ENCODE measurements around the gene CD79A.

CD79A gene

GRCh38 chr19:41849067-41849466 is 28.0 kb upstream of the CD79A start:
- no peaks in the 10 kb centered on the region for H3K9me3 ChIP-seq (ENCODE audit: control insufficient read depth in 2 of 2, low read length in 2 of 2)
- no peak overlapping the region for H3K4me3 ChIP-seq (ENCODE audit: low read length in 2 of 2)
- no peaks in the 10 kb centered on the region for H3K36me3 ChIP-seq (ENCODE audit: control insufficient read depth in 2 of 2, insufficient read depth in 2 of 2, low read length in 2 of 2)
- H3K4me1 ChIP-seq (ENCODE audit: control insufficient read depth in 2 of 2, insufficient read depth in 2 of 2, low read length in 2 of 2) = no peaks in the 10 kb centered on the region
- no peak overlapping the region for H3K27ac ChIP-seq (ENCODE audit: low read depth in 2 of 2, low read length in 2 of 2)
- no peak overlapping the region for H3K9ac ChIP-seq (ENCODE audit: low read depth in 1 of 2, low read length in 2 of 2)
- H3K27me3 ChIP-seq (ENCODE audit: control insufficient read depth in 2 of 2, insufficient read depth in 2 of 2, low read length in 2 of 2) = peaks cover 0 to 8% of the 10 kb centered on the region in 2 donors

- Histone ChIP-seq H3K4me1 (ENCODE audit: control insufficient read depth in 2 of 2, insufficient read depth in 2 of 2, low read length in 2 of 2) (no peaks in the 10 kb centered on the region), H3K4me3 (ENCODE audit: low read length in 2 of 2) (no peak overlapping the region), H3K27me3 (ENCODE audit: control insufficient read depth in 2 of 2, insufficient read depth in 2 of 2, low read length in 2 of 2) (peaks cover 0 to 8% of the 10 kb centered on the region in 2 donors), H3K36me3 (ENCODE audit: control insufficient read depth in 2 of 2, insufficient read depth in 2 of 2, low read length in 2 of 2) (no peaks in the 10 kb centered on the region), H3K9me3 (ENCODE audit: control insufficient read depth in 2 of 2, low read length in 2 of 2) (no peaks in the 10 kb centered on the region), H3K9ac (ENCODE audit: low read depth in 1 of 2, low read length in 2 of 2) (no peak overlapping the region), H3K27ac (ENCODE audit: low read depth in 2 of 2, low read length in 2 of 2) (no peak overlapping the region)
Observed at GRCh38 chr19:41850381-41850780, 26.7 kb upstream of the CD79A start.

DNA sequence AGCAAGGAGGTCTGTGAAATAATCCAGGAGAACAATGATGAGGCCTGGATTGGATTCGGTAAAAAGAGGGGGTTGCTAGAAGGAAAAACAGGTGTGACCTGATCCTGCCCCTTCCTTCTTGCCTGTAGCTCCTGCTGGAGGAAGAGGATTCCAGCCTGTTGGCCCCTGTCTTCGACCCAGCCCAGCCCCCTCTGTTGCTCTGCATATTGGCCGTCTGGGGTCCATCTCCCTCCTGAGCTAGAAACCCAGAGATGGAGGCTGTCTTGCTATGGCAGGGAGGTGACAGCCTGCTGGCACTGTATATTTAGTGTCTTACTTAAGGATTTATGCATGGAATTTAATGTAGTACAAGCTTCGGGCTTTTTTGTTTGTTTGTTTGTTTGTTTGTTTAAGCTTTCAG is 25.6 kb upstream of the CD79A start:
- no peaks in the 10 kb centered on the region for H3K9me3 ChIP-seq (ENCODE audit: control insufficient read depth in 2 of 2, low read length in 2 of 2)
- H3K4me1 ChIP-seq (ENCODE audit: control insufficient read depth in 2 of 2, insufficient read depth in 2 of 2, low read length in 2 of 2) = no peaks in the 10 kb centered on the region
- no peak overlapping the region for H3K27ac ChIP-seq (ENCODE audit: low read depth in 2 of 2, low read length in 2 of 2)
- H3K9ac ChIP-seq (ENCODE audit: low read depth in 1 of 2, low read length in 2 of 2) = no peak overlapping the region
- H3K36me3 ChIP-seq (ENCODE audit: control insufficient read depth in 2 of 2, insufficient read depth in 2 of 2, low read length in 2 of 2) = no peaks in the 10 kb centered on the region
- peaks cover 0 to 8% of the 10 kb centered on the region in 2 donors for H3K27me3 ChIP-seq (ENCODE audit: control insufficient read depth in 2 of 2, insufficient read depth in 2 of 2, low read length in 2 of 2)
- no peak overlapping the region for H3K4me3 ChIP-seq (ENCODE audit: low read length in 2 of 2)

GRCh38 chr19:41853344-41853743 is 23.7 kb upstream of the CD79A start:
- H3K36me3 ChIP-seq (ENCODE audit: control insufficient read depth in 2 of 2, insufficient read depth in 2 of 2, low read length in 2 of 2) = no peaks in the 10 kb centered on the region

DNA sequence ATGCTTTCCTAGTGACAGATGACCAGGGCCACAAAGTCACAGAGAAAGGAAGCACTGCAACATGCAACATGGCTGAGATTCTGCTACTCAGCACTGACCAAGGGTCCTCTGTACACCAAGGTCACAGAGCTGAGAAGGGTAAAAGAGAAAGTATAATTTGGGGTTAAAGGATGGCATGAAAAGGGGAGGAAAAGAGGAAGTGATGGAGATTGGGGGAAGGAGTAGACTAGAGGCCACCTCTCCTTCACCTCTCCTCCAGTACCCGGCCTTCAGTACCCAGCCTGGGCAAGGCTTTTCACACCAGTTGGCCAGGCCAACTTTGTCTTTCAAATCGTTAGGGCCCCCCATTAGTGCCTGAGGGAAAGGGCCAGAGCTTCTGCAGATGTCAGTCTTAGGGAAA is 23.3 kb upstream of the CD79A start:
- H3K4me3 ChIP-seq (ENCODE audit: low read length in 2 of 2) = no peak overlapping the region

More at GRCh38 chr19:41853344-41853743, 23.7 kb upstream of the CD79A start:
- H3K27ac ChIP-seq (ENCODE audit: low read depth in 2 of 2, low read length in 2 of 2) = no peak overlapping the region
- H3K9ac ChIP-seq (ENCODE audit: low read depth in 1 of 2, low read length in 2 of 2) = no peak overlapping the region
- H3K9me3 ChIP-seq (ENCODE audit: control insufficient read depth in 2 of 2, low read length in 2 of 2) = no peaks in the 10 kb centered on the region
- no peaks in the 10 kb centered on the region for H3K4me1 ChIP-seq (ENCODE audit: control insufficient read depth in 2 of 2, insufficient read depth in 2 of 2, low read length in 2 of 2)
- no peak overlapping the region for H3K4me3 ChIP-seq (ENCODE audit: low read length in 2 of 2)
- H3K27me3 ChIP-seq (ENCODE audit: control insufficient read depth in 2 of 2, insufficient read depth in 2 of 2, low read length in 2 of 2) = peaks cover 0 to 6% of the 10 kb centered on the region in 2 donors

DNA sequence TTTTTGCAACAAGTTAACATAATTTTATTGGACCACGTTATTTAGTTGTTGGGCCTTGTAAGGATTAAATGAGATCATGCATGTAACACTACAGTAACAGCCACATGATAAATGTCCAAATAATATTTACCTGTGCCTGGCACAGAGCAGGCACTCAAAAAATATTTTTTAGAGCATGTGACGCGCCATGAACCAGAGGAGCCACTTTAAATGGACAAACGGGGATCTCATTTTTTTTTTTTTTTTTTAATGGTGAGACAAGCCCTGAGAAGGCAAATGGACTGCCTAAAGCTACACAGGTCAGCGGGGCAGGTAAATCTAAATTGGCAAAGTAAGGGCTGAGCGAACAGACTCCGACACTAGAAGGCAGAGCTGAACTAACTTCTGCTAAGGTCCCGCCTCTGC is 17.9 kb upstream of the CD79A start:
- peaks cover 28 to 31% of the 10 kb centered on the region in 2 donors for H3K4me1 ChIP-seq (ENCODE audit: control insufficient read depth in 2 of 2, insufficient read depth in 2 of 2, low read length in 2 of 2)
- H3K36me3 ChIP-seq (ENCODE audit: control insufficient read depth in 2 of 2, insufficient read depth in 2 of 2, low read length in 2 of 2) = peaks cover 26 to 28% of the 10 kb centered on the region in 2 donors
- no peaks in the 10 kb centered on the region for H3K9me3 ChIP-seq (ENCODE audit: control insufficient read depth in 2 of 2, low read length in 2 of 2)
- peak overlapping the region; percentile 49 to 53 for H3K9ac ChIP-seq (ENCODE audit: low read depth in 1 of 2, low read length in 2 of 2)
- H3K4me3 ChIP-seq (ENCODE audit: low read length in 2 of 2) = peak overlapping the region; percentile 89 to 97
- peak overlapping the region; percentile 98 to 99 for H3K27ac ChIP-seq (ENCODE audit: low read depth in 2 of 2, low read length in 2 of 2)
- no peaks in the 10 kb centered on the region for H3K27me3 ChIP-seq (ENCODE audit: control insufficient read depth in 2 of 2, insufficient read depth in 2 of 2, low read length in 2 of 2)

More for the DNA sequence above, 23.3 kb upstream of the CD79A start:
- no peaks in the 10 kb centered on the region for H3K9me3 ChIP-seq (ENCODE audit: control insufficient read depth in 2 of 2, low read length in 2 of 2)
- peaks cover 0 to 6% of the 10 kb centered on the region in 2 donors for H3K27me3 ChIP-seq (ENCODE audit: control insufficient read depth in 2 of 2, insufficient read depth in 2 of 2, low read length in 2 of 2)
- no peaks in the 10 kb centered on the region for H3K36me3 ChIP-seq (ENCODE audit: control insufficient read depth in 2 of 2, insufficient read depth in 2 of 2, low read length in 2 of 2)
- H3K4me1 ChIP-seq (ENCODE audit: control insufficient read depth in 2 of 2, insufficient read depth in 2 of 2, low read length in 2 of 2) = no peaks in the 10 kb centered on the region
- H3K9ac ChIP-seq (ENCODE audit: low read depth in 1 of 2, low read length in 2 of 2) = no peak overlapping the region
- no peak overlapping the region for H3K27ac ChIP-seq (ENCODE audit: low read depth in 2 of 2, low read length in 2 of 2)

GRCh38 chr19:41859618-41860418 is 17.3 kb upstream of the CD79A start, which contains the start of gene RPS19:
RPS19 (plus strand) TSS chr19:41860255; CDS start chr19:41860775, 520 bp downstream.
- peaks cover 30 to 36% of the 10 kb centered on the region in 2 donors for H3K4me1 ChIP-seq (ENCODE audit: control insufficient read depth in 2 of 2, insufficient read depth in 2 of 2, low read length in 2 of 2)
- peak within 1 kb of the TSS; percentile 98 to 99 for H3K27ac ChIP-seq (ENCODE audit: low read depth in 2 of 2, low read length in 2 of 2)
- peak within 1 kb of the TSS; percentile 89 to 97 for H3K4me3 ChIP-seq (ENCODE audit: low read length in 2 of 2)
- peaks cover 32 to 34% of the 10 kb centered on the region in 2 donors for H3K36me3 ChIP-seq (ENCODE audit: control insufficient read depth in 2 of 2, insufficient read depth in 2 of 2, low read length in 2 of 2)
- H3K27me3 ChIP-seq (ENCODE audit: control insufficient read depth in 2 of 2, insufficient read depth in 2 of 2, low read length in 2 of 2) = no peaks in the 10 kb centered on the region
- H3K9ac ChIP-seq (ENCODE audit: low read depth in 1 of 2, low read length in 2 of 2) = peak within 1 kb of the TSS; percentile 90 to 95
- H3K9me3 ChIP-seq (ENCODE audit: control insufficient read depth in 2 of 2, low read length in 2 of 2) = no peaks in the 10 kb centered on the region

- no peaks in the 10 kb centered on the region for H3K27me3 ChIP-seq (ENCODE audit: control insufficient read depth in 2 of 2, insufficient read depth in 2 of 2, low read length in 2 of 2)
- peak overlapping the region; percentile 98 to 99 for H3K27ac ChIP-seq (ENCODE audit: low read depth in 2 of 2, low read length in 2 of 2)
- peaks cover 32 to 36% of the 10 kb centered on the region in 2 donors for H3K4me1 ChIP-seq (ENCODE audit: control insufficient read depth in 2 of 2, insufficient read depth in 2 of 2, low read length in 2 of 2)
- peak overlapping the region; percentile 89 to 97 for H3K4me3 ChIP-seq (ENCODE audit: low read length in 2 of 2)
- H3K9me3 ChIP-seq (ENCODE audit: control insufficient read depth in 2 of 2, low read length in 2 of 2) = no peaks in the 10 kb centered on the region
- peak overlapping the region; percentile 90 to 95 for H3K9ac ChIP-seq (ENCODE audit: low read depth in 1 of 2, low read length in 2 of 2)
- peaks cover 38% of the 10 kb centered on the region in 2 donors for H3K36me3 ChIP-seq (ENCODE audit: control insufficient read depth in 2 of 2, insufficient read depth in 2 of 2, low read length in 2 of 2)
Observed at GRCh38 chr19:41860419-41861115, 16.5 kb upstream of the CD79A start.

GRCh38 chr19:41861116-41861768 is 15.8 kb upstream of the CD79A start:
- peak overlapping the region; percentile 98 to 99 for H3K27ac ChIP-seq (ENCODE audit: low read depth in 2 of 2, low read length in 2 of 2)
- H3K4me1 ChIP-seq (ENCODE audit: control insufficient read depth in 2 of 2, insufficient read depth in 2 of 2, low read length in 2 of 2) = peaks cover 34 to 37% of the 10 kb centered on the region in 2 donors
- no peaks in the 10 kb centered on the region for H3K9me3 ChIP-seq (ENCODE audit: control insufficient read depth in 2 of 2, low read length in 2 of 2)
- H3K4me3 ChIP-seq (ENCODE audit: low read length in 2 of 2) = peak overlapping the region; percentile 89 to 97
- H3K27me3 ChIP-seq (ENCODE audit: control insufficient read depth in 2 of 2, insufficient read depth in 2 of 2, low read length in 2 of 2) = no peaks in the 10 kb centered on the region
- H3K36me3 ChIP-seq (ENCODE audit: control insufficient read depth in 2 of 2, insufficient read depth in 2 of 2, low read length in 2 of 2) = peaks cover 39 to 40% of the 10 kb centered on the region in 2 donors
- H3K9ac ChIP-seq (ENCODE audit: low read depth in 1 of 2, low read length in 2 of 2) = peak overlapping the region; percentile 90 to 95
